GM23338 (cell line): ENCODE results near the gene PNRC2. TPM values are rescaled to one million over a fixed set of nuclear protein-coding genes. Genes with fewer than 3 reads are reported as not detected.

Experiments used
- ATAC-seq: fragments of 200-7000 bp; cut with Tn5 transposase; 3 replicates; pipeline ENCODE4 v1.9.1; 2020
- DNase-seq: peaks from one replicate; pipeline ENCODE4 v3.0.0-alpha.2; 2015; ENCODE audit warnings: low spot score
- H2AFZ ChIP-seq: fragments of 200-600 bp; sonication (generic); 2 replicates; pipeline ENCODE4 v1.8.0; 2016; ENCODE audit warnings: antibody characterized with exemption, mild to moderate bottlenecking, moderate library complexity
- H3F3A ChIP-seq: fragments of 200-600 bp; sonication (generic); replicated peaks from 2 replicates; pipeline ENCODE4 v1.8.0; 2017; ENCODE audit warnings: antibody characterized with exemption, mixed run types, low read depth
- H3K27ac ChIP-seq: fragments of 200-600 bp; sonication (generic); 2 replicates; pipeline ENCODE4 v1.6.1; 2016; ENCODE audit warnings: low read depth
- H3K27me3 ChIP-seq: fragments of 200-600 bp; sonication (generic); 2 replicates; pipeline ENCODE4 v1.8.0; 2016; ENCODE audit warnings: mild to moderate bottlenecking, mixed run types, moderate library complexity; ENCODE audit not compliant: insufficient read depth
- H3K36me3 ChIP-seq: fragments of 200-600 bp; sonication (generic); 2 replicates; pipeline ENCODE4 v1.8.0; 2016; ENCODE audit warnings: mild to moderate bottlenecking; ENCODE audit not compliant: insufficient read depth
- H3K4me1 ChIP-seq: fragments of 200-600 bp; sonication (generic); 2 replicates; pipeline ENCODE4 v1.8.0; 2016; ENCODE audit warnings: mild to moderate bottlenecking, moderate library complexity; ENCODE audit not compliant: insufficient read depth
- H3K4me2 ChIP-seq: fragments of 200-600 bp; sonication (generic); 2 replicates; pipeline ENCODE4 v1.7.1; 2017; ENCODE audit warnings: mixed run types
- H3K4me3 ChIP-seq: fragments of 200-600 bp; sonication (generic); 2 replicates; pipeline ENCODE4 v1.6.1; 2016; ENCODE audit warnings: mixed run types
- H3K79me2 ChIP-seq: fragments of 200-600 bp; sonication (generic); replicated peaks from 2 replicates; pipeline ENCODE4 v1.8.0; 2017; ENCODE audit warnings: mild to moderate bottlenecking; ENCODE audit not compliant: insufficient read depth
- H3K9me2 ChIP-seq: fragments of 200-600 bp; sonication (generic); 2 replicates; pipeline ENCODE4 v1.8.0; 2017; ENCODE audit not compliant: insufficient read depth
- H4K20me1 ChIP-seq: fragments of 200-600 bp; sonication (generic); replicated peaks from 2 replicates; pipeline ENCODE4 v1.8.0; 2017; ENCODE audit warnings: mild to moderate bottlenecking; ENCODE audit not compliant: insufficient read depth
- H3K27ac Mint-ChIP-seq: 2 replicates; pipeline ENCODE4 v1.8.0; 2020; ENCODE audit warnings: inconsistent platforms, mild to moderate bottlenecking, moderate library complexity, mixed read lengths
- H3K27me3 Mint-ChIP-seq: 3 replicates; pipeline ENCODE4 v1.8.0; 2022; ENCODE audit warnings: low read depth, mild to moderate bottlenecking, moderate library complexity, mixed read lengths, inconsistent platforms; ENCODE audit not compliant: insufficient read depth, poor library complexity
- H3K36me3 Mint-ChIP-seq: 3 replicates; pipeline ENCODE4 v1.8.0; 2021; ENCODE audit warnings: low read depth, mild to moderate bottlenecking, inconsistent platforms, moderate library complexity, mixed read lengths
- H3K4me1 Mint-ChIP-seq: 3 replicates; pipeline ENCODE4 v1.8.0; 2020; ENCODE audit warnings: mild to moderate bottlenecking, inconsistent platforms, mixed read lengths
- H3K4me3 Mint-ChIP-seq: 3 replicates; pipeline ENCODE4 v1.8.0; 2021; ENCODE audit warnings: moderate library complexity, mild to moderate bottlenecking, inconsistent platforms, mixed read lengths
- H3K9me3 Mint-ChIP-seq: 3 replicates; pipeline ENCODE4 v1.8.0; 2020; ENCODE audit warnings: moderate library complexity, mild to moderate bottlenecking, inconsistent platforms, mixed read lengths
- CREB1 ChIP-seq: fragments of 250-450 bp; sonication (Bioruptor Pico); IDR thresholded peaks from 2 replicates; pipeline ENCODE4 v1.5.0; 2020; ENCODE audit warnings: low read depth, mild to moderate bottlenecking, moderate library complexity
- EZH2 ChIP-seq: fragments of 200-600 bp; sonication (generic); IDR thresholded peaks from one replicate; pipeline ENCODE4 v1.8.0; 2017; ENCODE audit warnings: antibody characterized with exemption, mild to moderate bottlenecking, low read depth; ENCODE audit not compliant: unreplicated experiment
- EZH2phosphoT487 ChIP-seq: fragments of 200-600 bp; sonication (generic); IDR thresholded peaks from one replicate; pipeline ENCODE4 v1.8.1; 2018; ENCODE audit warnings: antibody characterized with exemption; ENCODE audit not compliant: unreplicated experiment
- JUNB ChIP-seq: IDR thresholded peaks from one replicate; pipeline ENCODE4 v1.6.1; 2016; ENCODE audit warnings: antibody characterized with exemption; ENCODE audit not compliant: unreplicated experiment
- NANOG ChIP-seq: IDR thresholded peaks from 2 replicates; pipeline ENCODE4 v1.6.1; 2016; ENCODE audit warnings: antibody characterized with exemption, borderline replicate concordance
- ZNF114 ChIP-seq: fragments of 250-450 bp; sonication (Bioruptor Pico); IDR thresholded peaks from 2 replicates; pipeline ENCODE4 v1.5.0; 2020; ENCODE audit warnings: mild to moderate bottlenecking, moderate library complexity
- polyA plus RNA-seq: library from polyadenylated mRNA; unstranded; fragments of >200 nt; fragmentation: Nextera tagmentation; extraction: Ambion mirVana; gene quantifications from 2 replicates; pipeline ENCODE4 v1.2.1, GENCODE V29; 2016
- total RNA-seq: library from RNA; depleted of rRNA; stranded (reverse); fragments of >200 nt; shearing (Covaris generic); gene quantifications from 2 replicates; pipeline ENCODE4 v1.2.3, GENCODE V29; 2014
- TF ChIP-seq, protein P1 (sequence below): IDR thresholded peaks from one replicate; pipeline ENCODE4 v1.6.1; 2018; ENCODE audit warnings: antibody characterized with exemption; ENCODE audit not compliant: unreplicated experiment
- TF ChIP-seq, protein P2 (sequence below): fragments of 250-450 bp; sonication (Bioruptor Pico); IDR thresholded peaks from 2 replicates; pipeline ENCODE4 v1.5.0; 2020; ENCODE audit warnings: mild to moderate bottlenecking, moderate library complexity

Gene PNRC2
- total and polyA plus RNA-seq, 2 experiments from 2014 or later, result 157 to 237 TPM

DNA sequence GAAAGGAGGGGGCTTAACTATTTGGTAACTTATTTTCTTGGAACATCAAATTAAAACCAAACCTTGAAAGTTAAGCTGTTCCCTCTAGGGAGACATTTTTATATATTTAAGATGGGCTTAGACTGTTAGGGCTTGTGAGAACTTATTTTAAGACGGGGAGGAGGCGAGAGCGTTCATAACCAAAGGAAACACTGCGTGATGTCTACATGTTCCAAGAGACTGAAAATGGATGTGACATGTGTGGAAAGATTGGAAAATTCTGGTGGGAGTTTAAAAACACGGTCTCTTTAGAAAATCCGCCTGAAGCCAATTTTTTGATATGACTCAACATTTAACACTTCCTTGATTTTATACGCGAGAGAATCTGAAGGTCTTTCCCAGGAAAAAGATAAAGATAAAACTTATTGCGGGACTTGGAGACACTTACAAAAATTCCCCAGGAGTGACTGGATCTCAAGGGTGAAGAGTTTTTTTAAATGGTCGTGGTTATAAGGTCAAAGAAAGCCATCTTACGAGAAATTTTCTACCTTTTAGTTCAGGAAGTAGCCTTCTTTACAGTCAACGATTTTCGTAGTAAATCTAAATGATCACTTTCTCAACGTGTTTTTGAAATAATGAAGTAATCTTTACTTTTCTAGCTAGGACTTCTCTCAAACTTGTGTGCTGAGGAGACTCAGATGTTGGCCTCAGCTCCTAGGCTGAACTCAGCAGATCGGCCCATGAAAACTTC, 828 bp downstream of the PNRC2 start:
- peaks cover 6% of the 10 kb centered on the region; the same call in 1 of the 2 replicates for H3K36me3 ChIP-seq
- ATAC-seq (no peak), DNase-seq (no peak)
- peaks cover 19% of the 10 kb centered on the region for H3K79me2 ChIP-seq
- peaks cover 9% of the 10 kb centered on the region; the same call in 1 of the 2 replicates for H3F3A ChIP-seq
- peaks cover 2% of the 10 kb centered on the region for H3K27me3 Mint-ChIP-seq
- peak overlapping the region; percentile 100 for H3K27ac ChIP-seq
- peaks cover 28% of the 10 kb centered on the region for H3K4me1 Mint-ChIP-seq
- H3K9me2 ChIP-seq, result no peaks in the 10 kb centered on the region
- H3K36me3 Mint-ChIP-seq, result peaks cover 39% of the 10 kb centered on the region
- peaks cover 25% of the 10 kb centered on the region for H3K4me1 ChIP-seq
- no peaks in the 10 kb centered on the region; the same call in 1 of the 3 replicates for H3K9me3 Mint-ChIP-seq
- peak overlapping the region; percentile 100 for H3K27ac Mint-ChIP-seq
- TF ChIP-seq, protein P1, sequence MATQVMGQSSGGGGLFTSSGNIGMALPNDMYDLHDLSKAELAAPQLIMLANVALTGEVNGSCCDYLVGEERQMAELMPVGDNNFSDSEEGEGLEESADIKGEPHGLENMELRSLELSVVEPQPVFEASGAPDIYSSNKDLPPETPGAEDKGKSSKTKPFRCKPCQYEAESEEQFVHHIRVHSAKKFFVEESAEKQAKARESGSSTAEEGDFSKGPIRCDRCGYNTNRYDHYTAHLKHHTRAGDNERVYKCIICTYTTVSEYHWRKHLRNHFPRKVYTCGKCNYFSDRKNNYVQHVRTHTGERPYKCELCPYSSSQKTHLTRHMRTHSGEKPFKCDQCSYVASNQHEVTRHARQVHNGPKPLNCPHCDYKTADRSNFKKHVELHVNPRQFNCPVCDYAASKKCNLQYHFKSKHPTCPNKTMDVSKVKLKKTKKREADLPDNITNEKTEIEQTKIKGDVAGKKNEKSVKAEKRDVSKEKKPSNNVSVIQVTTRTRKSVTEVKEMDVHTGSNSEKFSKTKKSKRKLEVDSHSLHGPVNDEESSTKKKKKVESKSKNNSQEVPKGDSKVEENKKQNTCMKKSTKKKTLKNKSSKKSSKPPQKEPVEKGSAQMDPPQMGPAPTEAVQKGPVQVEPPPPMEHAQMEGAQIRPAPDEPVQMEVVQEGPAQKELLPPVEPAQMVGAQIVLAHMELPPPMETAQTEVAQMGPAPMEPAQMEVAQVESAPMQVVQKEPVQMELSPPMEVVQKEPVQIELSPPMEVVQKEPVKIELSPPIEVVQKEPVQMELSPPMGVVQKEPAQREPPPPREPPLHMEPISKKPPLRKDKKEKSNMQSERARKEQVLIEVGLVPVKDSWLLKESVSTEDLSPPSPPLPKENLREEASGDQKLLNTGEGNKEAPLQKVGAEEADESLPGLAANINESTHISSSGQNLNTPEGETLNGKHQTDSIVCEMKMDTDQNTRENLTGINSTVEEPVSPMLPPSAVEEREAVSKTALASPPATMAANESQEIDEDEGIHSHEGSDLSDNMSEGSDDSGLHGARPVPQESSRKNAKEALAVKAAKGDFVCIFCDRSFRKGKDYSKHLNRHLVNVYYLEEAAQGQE, result no peak
- TF ChIP-seq JUNB, result no peak
- TF ChIP-seq, protein P2, sequence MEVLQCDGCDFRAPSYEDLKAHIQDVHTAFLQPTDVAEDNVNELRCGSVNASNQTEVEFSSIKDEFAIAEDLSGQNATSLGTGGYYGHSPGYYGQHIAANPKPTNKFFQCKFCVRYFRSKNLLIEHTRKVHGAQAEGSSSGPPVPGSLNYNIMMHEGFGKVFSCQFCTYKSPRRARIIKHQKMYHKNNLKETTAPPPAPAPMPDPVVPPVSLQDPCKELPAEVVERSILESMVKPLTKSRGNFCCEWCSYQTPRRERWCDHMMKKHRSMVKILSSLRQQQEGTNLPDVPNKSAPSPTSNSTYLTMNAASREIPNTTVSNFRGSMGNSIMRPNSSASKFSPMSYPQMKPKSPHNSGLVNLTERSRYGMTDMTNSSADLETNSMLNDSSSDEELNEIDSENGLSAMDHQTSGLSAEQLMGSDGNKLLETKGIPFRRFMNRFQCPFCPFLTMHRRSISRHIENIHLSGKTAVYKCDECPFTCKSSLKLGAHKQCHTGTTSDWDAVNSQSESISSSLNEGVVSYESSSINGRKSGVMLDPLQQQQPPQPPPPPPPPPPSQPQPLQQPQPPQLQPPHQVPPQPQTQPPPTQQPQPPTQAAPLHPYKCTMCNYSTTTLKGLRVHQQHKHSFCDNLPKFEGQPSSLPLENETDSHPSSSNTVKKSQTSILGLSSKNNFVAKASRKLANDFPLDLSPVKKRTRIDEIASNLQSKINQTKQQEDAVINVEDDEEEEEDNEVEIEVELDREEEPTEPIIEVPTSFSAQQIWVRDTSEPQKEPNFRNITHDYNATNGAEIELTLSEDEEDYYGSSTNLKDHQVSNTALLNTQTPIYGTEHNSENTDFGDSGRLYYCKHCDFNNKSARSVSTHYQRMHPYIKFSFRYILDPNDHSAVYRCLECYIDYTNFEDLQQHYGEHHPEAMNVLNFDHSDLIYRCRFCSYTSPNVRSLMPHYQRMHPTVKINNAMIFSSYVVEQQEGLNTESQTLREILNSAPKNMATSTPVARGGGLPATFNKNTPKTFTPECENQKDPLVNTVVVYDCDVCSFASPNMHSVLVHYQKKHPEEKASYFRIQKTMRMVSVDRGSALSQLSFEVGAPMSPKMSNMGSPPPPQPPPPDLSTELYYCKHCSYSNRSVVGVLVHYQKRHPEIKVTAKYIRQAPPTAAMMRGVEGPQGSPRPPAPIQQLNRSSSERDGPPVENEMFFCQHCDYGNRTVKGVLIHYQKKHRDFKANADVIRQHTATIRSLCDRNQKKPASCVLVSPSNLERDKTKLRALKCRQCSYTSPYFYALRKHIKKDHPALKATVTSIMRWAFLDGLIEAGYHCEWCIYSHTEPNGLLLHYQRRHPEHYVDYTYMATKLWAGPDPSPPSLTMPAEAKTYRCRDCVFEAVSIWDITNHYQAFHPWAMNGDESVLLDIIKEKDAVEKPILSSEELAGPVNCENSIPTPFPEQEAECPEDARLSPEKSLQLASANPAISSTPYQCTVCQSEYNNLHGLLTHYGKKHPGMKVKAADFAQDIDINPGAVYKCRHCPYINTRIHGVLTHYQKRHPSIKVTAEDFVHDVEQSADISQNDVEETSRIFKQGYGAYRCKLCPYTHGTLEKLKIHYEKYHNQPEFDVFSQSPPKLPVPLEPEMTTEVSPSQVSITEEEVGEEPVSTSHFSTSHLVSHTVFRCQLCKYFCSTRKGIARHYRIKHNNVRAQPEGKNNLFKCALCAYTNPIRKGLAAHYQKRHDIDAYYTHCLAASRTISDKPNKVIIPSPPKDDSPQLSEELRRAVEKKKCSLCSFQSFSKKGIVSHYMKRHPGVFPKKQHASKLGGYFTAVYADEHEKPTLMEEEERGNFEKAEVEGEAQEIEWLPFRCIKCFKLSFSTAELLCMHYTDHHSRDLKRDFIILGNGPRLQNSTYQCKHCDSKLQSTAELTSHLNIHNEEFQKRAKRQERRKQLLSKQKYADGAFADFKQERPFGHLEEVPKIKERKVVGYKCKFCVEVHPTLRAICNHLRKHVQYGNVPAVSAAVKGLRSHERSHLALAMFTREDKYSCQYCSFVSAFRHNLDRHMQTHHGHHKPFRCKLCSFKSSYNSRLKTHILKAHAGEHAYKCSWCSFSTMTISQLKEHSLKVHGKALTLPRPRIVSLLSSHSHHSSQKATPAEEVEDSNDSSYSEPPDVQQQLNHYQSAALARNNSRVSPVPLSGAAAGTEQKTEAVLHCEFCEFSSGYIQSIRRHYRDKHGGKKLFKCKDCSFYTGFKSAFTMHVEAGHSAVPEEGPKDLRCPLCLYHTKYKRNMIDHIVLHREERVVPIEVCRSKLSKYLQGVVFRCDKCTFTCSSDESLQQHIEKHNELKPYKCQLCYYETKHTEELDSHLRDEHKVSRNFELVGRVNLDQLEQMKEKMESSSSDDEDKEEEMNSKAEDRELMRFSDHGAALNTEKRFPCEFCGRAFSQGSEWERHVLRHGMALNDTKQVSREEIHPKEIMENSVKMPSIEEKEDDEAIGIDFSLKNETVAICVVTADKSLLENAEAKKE, result no peak
- no peak for TF ChIP-seq EZH2
- no peak for TF ChIP-seq CREB1 (CRISPR knock-in tag)
- TF ChIP-seq NANOG, result no peak
- no peak for TF ChIP-seq ZNF114 (CRISPR knock-in tag)
- TF ChIP-seq EZH2phosphoT487, result no peak
- no peaks in the 10 kb centered on the region for H3K27me3 ChIP-seq
- H3K4me2 ChIP-seq, result peak overlapping the region; percentile 82
- peaks cover 7% of the 10 kb centered on the region for H4K20me1 ChIP-seq
- H3K4me3 Mint-ChIP-seq, result peak overlapping the region; percentile 90
- no peak overlapping the region for H2AFZ ChIP-seq
- H3K4me3 ChIP-seq, result peak overlapping the region; percentile 94
